ENCODE results near the gene CLIC5. TPM values are rescaled to one million over a fixed set of nuclear protein-coding genes. Genes with fewer than 3 reads are reported as not detected.

The CLIC5 gene
- total RNA-seq, 1 donor from 2014 or later = 10.9 TPM

DNA sequence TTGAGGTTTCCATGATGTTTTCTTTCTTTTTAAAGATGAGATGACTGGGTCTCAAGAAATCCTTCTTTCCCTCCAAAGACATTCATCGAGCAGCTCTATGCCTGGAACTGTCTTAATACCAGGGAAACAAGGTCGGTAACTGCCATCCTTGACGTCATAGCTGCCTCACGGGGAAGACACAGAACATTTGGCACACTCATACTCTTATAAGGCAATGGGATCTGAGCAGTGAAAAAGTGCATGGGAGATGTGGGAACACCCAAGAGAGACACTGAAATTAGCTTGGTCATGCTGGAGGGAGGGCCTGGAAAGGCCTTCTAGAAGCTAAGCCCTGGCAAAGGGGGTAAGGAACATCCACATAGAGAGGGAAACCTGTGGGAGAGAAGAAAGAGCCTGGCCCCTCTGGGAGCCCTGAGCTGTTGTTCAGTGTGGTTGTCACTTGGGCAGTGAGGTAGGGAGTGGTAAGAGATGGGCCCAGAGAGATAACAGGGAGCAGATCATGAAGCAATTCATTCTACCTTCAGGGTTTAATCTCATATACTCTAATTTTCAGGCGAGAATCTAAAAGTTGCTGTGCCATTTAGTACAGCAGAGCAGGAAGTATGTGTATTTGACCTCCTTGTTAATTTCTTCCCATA is 30.8 kb downstream of the CLIC5 start:
- no peaks in the 10 kb centered on the region for H3K9me3 Mint-ChIP-seq (ENCODE audit: unreplicated experiment)
- H3K4me1 Mint-ChIP-seq (ENCODE audit: unreplicated experiment) = no peaks in the 10 kb centered on the region
- no peak overlapping the region for H3K4me3 Mint-ChIP-seq (ENCODE audit: unreplicated experiment)
- H3K27me3 Mint-ChIP-seq (ENCODE audit: unreplicated experiment) = no peaks in the 10 kb centered on the region
- no peak for DNase-seq (ENCODE audit: low spot score)
- H3K27ac Mint-ChIP-seq (ENCODE audit: unreplicated experiment) = no peak overlapping the region
- H3K36me3 Mint-ChIP-seq (ENCODE audit: low read depth, unreplicated experiment) = no peaks in the 10 kb centered on the region
- TF ChIP-seq, protein P1, sequence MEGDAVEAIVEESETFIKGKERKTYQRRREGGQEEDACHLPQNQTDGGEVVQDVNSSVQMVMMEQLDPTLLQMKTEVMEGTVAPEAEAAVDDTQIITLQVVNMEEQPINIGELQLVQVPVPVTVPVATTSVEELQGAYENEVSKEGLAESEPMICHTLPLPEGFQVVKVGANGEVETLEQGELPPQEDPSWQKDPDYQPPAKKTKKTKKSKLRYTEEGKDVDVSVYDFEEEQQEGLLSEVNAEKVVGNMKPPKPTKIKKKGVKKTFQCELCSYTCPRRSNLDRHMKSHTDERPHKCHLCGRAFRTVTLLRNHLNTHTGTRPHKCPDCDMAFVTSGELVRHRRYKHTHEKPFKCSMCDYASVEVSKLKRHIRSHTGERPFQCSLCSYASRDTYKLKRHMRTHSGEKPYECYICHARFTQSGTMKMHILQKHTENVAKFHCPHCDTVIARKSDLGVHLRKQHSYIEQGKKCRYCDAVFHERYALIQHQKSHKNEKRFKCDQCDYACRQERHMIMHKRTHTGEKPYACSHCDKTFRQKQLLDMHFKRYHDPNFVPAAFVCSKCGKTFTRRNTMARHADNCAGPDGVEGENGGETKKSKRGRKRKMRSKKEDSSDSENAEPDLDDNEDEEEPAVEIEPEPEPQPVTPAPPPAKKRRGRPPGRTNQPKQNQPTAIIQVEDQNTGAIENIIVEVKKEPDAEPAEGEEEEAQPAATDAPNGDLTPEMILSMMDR (IDR thresholded peaks at IDR 0.05; ENCODE audit: unreplicated experiment) = no peak

DNA sequence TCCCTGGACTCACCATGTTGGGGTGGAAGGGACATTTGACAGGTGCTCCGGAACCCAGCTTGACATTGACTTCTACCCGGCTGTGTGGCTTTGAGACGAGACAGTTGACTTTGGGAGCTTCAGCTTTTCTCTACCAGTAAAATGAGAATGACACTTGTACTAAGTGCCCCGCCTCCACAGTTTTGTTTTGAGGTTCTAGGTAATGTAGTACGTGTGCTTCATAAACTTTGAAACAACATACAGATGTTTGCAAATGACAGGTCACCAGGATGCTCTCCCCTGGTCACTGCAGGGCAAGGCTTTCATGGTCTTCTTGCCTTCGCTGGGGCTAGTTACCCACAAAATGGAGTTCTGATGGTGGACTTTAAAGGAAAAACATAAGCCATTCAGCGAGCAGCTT is 31.3 kb downstream of the CLIC5 start:
- TF ChIP-seq, protein P1 (IDR thresholded peaks at IDR 0.05; ENCODE audit: unreplicated experiment) = no peak
- DNase-seq (ENCODE audit: low spot score) = no peak
- no peak overlapping the region for H3K4me3 Mint-ChIP-seq (ENCODE audit: unreplicated experiment)
- no peaks in the 10 kb centered on the region for H3K36me3 Mint-ChIP-seq (ENCODE audit: low read depth, unreplicated experiment)
- no peak overlapping the region for H3K27ac Mint-ChIP-seq (ENCODE audit: unreplicated experiment)
- no peaks in the 10 kb centered on the region for H3K9me3 Mint-ChIP-seq (ENCODE audit: unreplicated experiment)
- H3K4me1 Mint-ChIP-seq (ENCODE audit: unreplicated experiment) = no peaks in the 10 kb centered on the region
- H3K27me3 Mint-ChIP-seq (ENCODE audit: unreplicated experiment) = no peaks in the 10 kb centered on the region

DNA sequence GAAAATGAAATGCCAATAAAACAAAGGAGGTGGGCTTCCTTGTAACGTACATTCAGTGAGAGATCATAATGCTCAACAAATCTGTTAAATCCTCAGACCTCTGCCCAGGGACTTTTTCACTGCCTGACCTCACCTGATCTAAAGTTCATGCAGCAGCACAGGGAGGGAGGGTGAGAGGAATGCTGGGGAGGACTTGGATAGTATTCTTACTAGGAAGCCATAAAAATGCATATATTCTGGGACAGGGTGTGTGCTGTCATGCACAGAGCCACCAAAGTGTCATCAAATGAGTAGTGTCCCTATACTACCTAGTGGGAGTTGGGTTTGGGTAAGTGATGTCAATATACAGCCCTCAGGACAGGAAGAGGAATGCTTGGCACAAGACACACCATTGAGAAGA is 32.6 kb downstream of the CLIC5 start:
- Mint-ChIP-seq H3K36me3 (ENCODE audit: low read depth, unreplicated experiment) (no peaks in the 10 kb centered on the region), H3K4me3 (ENCODE audit: unreplicated experiment) (no peak overlapping the region), H3K9me3 (ENCODE audit: unreplicated experiment) (no peaks in the 10 kb centered on the region), H3K27ac (ENCODE audit: unreplicated experiment) (no peak overlapping the region), H3K4me1 (ENCODE audit: unreplicated experiment) (no peaks in the 10 kb centered on the region), H3K27me3 (ENCODE audit: unreplicated experiment) (no peaks in the 10 kb centered on the region)
- no peak for DNase-seq (ENCODE audit: low spot score)
- TF ChIP-seq, protein P1 (IDR thresholded peaks at IDR 0.05; ENCODE audit: unreplicated experiment) = no peak

DNA sequence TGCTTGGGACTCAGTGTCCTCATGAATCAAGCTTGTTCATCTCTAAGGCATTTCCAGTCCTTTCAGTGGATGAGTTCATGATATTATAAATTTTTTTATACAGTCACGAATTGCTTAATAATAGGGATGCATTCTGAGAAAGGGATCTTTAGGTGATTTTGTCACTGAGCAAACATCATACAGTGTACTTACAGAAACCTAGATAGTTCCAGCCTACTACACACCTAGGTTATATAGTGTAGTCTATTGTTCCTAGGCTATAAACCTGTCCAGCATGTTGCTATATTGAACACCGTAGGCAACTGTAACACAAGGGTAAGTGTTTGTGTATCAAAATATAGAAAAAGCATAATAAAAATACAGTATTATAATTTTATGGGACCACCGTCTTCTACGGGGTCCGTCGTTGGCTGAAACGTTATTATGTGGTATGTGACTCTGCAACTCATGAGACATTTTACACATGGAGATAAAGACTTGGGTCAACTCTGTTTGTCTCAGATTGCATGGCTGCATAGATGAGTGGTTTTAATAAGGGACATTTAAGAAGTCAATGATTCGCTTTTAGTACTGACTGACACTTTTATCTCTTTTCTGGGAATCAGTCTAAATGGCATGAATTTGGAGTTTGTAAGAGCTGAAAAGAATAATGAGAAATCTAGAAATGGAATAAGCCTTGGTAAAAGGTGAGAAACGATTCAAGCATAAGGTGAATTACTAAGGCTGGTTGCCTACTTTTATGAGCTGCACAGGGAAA is 33.2 kb downstream of the CLIC5 start:
- Mint-ChIP-seq H3K36me3 (ENCODE audit: low read depth, unreplicated experiment) (no peaks in the 10 kb centered on the region), H3K9me3 (ENCODE audit: unreplicated experiment) (no peaks in the 10 kb centered on the region), H3K4me3 (ENCODE audit: unreplicated experiment) (no peak overlapping the region), H3K27ac (ENCODE audit: unreplicated experiment) (no peak overlapping the region), H3K4me1 (ENCODE audit: unreplicated experiment) (no peaks in the 10 kb centered on the region), H3K27me3 (ENCODE audit: unreplicated experiment) (no peaks in the 10 kb centered on the region)
- no peak for DNase-seq (ENCODE audit: low spot score)
- TF ChIP-seq, protein P1 (IDR thresholded peaks at IDR 0.05; ENCODE audit: unreplicated experiment) = no peak

DNA sequence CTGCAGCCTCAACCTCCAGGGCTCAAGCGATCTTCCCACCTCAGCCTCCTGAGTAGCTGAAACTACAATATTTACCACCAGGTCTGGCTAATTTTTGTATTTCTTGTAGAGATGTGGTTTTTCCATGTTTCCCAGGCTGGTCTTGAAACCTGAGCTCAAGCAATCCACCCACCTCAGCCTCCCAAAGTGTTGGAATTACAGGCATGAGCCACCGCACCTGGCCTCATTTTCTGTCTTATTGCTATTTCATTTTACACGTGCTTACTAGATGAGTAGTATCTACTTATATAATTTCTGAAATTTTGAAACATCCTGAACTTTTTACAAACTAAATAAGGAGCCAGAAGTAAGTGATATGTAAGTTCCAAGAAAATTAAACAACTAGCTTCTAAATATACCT is 34.6 kb downstream of the CLIC5 start:
- H3K9me3 Mint-ChIP-seq (ENCODE audit: unreplicated experiment) = no peaks in the 10 kb centered on the region
- TF ChIP-seq, protein P1 (IDR thresholded peaks at IDR 0.05; ENCODE audit: unreplicated experiment) = no peak
- H3K27ac Mint-ChIP-seq (ENCODE audit: unreplicated experiment) = no peak overlapping the region
- no peak for DNase-seq (ENCODE audit: low spot score)
- H3K4me3 Mint-ChIP-seq (ENCODE audit: unreplicated experiment) = no peak overlapping the region
- H3K36me3 Mint-ChIP-seq (ENCODE audit: low read depth, unreplicated experiment) = no peaks in the 10 kb centered on the region
- no peaks in the 10 kb centered on the region for H3K4me1 Mint-ChIP-seq (ENCODE audit: unreplicated experiment)
- H3K27me3 Mint-ChIP-seq (ENCODE audit: unreplicated experiment) = no peaks in the 10 kb centered on the region

Measured in endothelial cell (in vitro differentiated cells).